NCI-H345 treated with DMSO at 0.1 percent for 48 hours (cell line): Measurements from ENCODE around the gene CNNM2.

Experiments
- DNase-seq: peaks from one replicate; lab custom pipeline; 2025; ENCODE audit not compliant: unreplicated experiment; lab: John Stamatoyannopoulos, UW

The CNNM2 gene

GRCh38 chr10:103069453-103070331 lies 151.6 kb downstream of the CNNM2 start:
- DNase-seq = peak; percentile 15

- DNase-seq = no peak
Measured at GRCh38 chr10:103072276-103072675, 154.2 kb downstream of the CNNM2 start.

- DNase-seq = no peak
Measured at GRCh38 chr10:103072891-103073290, 154.8 kb downstream of the CNNM2 start.

- DNase-seq = no peak
Measured at GRCh38 chr10:103077020-103077419, 158.9 kb downstream of the CNNM2 start.

GRCh38 chr10:103077491-103078308 lies 159.6 kb downstream of the CNNM2 start:
- no peak for DNase-seq

- DNase-seq = no peak
Measured at GRCh38 chr10:103078309-103078615, 160.2 kb downstream of the CNNM2 start.

- no peak for DNase-seq
Measured at GRCh38 chr10:103078676-103079075, 160.6 kb downstream of the CNNM2 start.

GRCh38 chr10:103079100-103079499 lies 161.0 kb downstream of the CNNM2 start:
- no peak for DNase-seq

- DNase-seq = no peak
Measured at GRCh38 chr10:103079946-103080345, 161.9 kb downstream of the CNNM2 start.

GRCh38 chr10:103080891-103081581 lies 162.9 kb downstream of the CNNM2 start:
- DNase-seq = no peak

GRCh38 chr10:103082683-103083082 lies 164.6 kb downstream of the CNNM2 start:
- DNase-seq = no peak

- DNase-seq = no peak
Measured at GRCh38 chr10:103083266-103083976, 165.3 kb downstream of the CNNM2 start.

GRCh38 chr10:103083977-103084320 lies 165.9 kb downstream of the CNNM2 start:
- DNase-seq = no peak

- DNase-seq = no peak
Measured at GRCh38 chr10:103086261-103086660, 168.2 kb downstream of the CNNM2 start.

- no peak for DNase-seq
Measured at GRCh38 chr10:103086799-103087198, 168.7 kb downstream of the CNNM2 start.

- DNase-seq = no peak
Measured at GRCh38 chr10:103089493-103089892, 171.4 kb downstream of the CNNM2 start.

- no peak for DNase-seq
Measured at GRCh38 chr10:103090911-103091310, 172.8 kb downstream of the CNNM2 start.

- DNase-seq = no peak
Measured at GRCh38 chr10:103095005-103095404, 176.9 kb downstream of the CNNM2 start.

- no peak for DNase-seq
Measured at GRCh38 chr10:103096130-103096529, 178.0 kb downstream of the CNNM2 start.

GRCh38 chr10:103098240-103098639 lies 180.1 kb downstream of the CNNM2 start:
- DNase-seq = no peak

GRCh38 chr10:103100620-103101019 lies 182.5 kb downstream of the CNNM2 start:
- DNase-seq = no peak
